Head of caudate nucleus (tissue), 42 donors: ENCODE data around the gene TPCN2.

Experiments used
- DNase-seq, 42 donors: peaks; one replicate each; pipeline versions ENCODE4 v3.0.0 to v3.0.0-alpha.2; 2020 to 2021; ENCODE audit warnings: mixed read lengths in 7 of 42
- intact Hi-C: fragments of 100-400 bp; cut with DNase I; formaldehyde crosslinking; loops from one replicate; pipeline ENCODE4 v1.15.0; 2022

Gene TPCN2

GRCh38 chr11:69115586-69116560, 67.1 kb downstream of the TPCN2 start:
- DNase-seq, result no peak
- intact Hi-C loops, result no loop called here

DNA sequence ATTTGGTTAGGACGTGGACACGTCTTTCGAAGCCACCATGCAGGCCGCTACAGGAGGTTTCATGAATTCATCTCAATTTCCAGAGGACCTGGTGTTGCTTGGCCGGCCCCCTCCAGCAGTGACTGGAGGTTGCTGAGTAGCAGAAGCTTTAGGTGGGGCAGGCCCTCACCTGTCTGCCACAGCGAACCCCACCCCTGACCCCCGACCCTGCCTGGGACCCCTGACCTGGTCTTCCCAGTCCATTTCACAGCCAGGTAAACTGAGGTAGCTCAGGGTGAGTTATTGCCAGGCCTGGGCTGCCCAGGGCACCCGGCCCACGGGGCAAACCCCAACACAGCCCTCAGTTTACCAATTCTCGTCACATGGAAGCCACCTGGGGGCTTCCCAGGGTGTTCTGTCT, 67.9 kb downstream of the TPCN2 start:
- no peak for DNase-seq

DNA sequence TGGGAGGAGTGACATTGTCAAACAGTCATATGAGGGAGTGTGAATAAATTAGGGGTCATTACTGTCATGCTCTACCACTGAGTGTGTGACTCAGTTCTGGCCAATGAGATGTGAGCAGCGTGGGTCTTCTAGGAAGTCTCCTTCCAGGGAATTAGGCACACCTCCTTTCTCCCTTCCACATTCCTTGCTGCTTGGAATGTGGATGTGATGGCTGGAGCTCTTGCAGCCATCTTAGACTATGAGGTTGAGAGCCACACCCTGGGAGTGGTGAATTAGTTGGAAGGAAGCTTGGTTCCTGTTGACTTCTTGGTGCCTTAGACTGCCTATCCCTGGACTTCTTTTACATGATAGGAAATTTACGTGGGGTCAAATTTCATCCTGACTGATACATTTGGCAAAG, 70.5 kb downstream of the TPCN2 start:
- no peak for DNase-seq
- intact Hi-C loops, result no loop called here

More for the DNA sequence above, 67.9 kb downstream of the TPCN2 start:
- intact Hi-C loops, result no loop called here

DNA sequence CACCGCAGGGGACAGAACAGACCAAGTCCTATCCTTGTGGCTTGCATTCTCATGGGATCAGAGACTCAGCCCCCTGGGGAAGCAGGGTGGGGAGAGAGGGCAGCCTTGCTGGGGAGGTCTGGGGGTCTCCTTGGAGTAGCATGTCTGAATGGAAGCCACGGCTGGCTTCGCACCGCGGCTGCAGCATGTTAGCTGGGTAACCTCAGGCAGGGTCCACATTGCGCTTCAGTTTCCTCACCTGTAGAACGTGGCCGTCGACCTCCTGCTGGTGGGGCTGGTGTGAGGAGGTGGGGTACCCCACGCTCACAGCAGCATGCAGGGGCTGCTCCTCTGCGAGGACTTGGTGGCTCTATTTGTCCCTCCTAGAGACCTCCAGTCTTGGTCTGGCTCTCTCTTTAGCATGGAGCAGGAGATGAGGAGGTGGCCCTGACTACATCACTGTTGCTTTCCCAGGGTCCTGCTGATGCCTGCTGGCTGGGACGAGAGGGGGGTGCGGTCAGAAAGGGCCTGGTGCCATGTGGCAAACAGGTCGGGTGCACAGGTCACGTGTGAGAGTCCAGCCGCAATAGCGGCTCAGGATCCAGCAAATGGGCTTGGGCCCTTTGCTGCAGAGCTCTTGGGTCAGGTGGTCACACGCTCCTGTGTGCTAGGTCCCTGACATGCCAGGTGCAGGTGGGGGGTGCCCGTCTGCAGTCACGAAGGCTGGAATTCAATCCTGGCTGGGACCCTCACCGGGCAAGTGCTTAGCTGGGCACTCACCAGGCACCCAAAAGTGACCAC, 71.6 kb downstream of the TPCN2 start:
- peak in 1 of 42 donors; percentile 31 for DNase-seq
- intact Hi-C loops, result no loop called here

- DNase-seq, result peak in 1 of 42 donors; percentile 31
- intact Hi-C loops, result no loop called here
Observed at GRCh38 chr11:69121021-69121420, 72.3 kb downstream of the TPCN2 start.

- intact Hi-C loops, result no loop called here
- peak in 1 of 42 donors; percentile 18 for DNase-seq
Observed at GRCh38 chr11:69121621-69122325, 73.0 kb downstream of the TPCN2 start.

DNA sequence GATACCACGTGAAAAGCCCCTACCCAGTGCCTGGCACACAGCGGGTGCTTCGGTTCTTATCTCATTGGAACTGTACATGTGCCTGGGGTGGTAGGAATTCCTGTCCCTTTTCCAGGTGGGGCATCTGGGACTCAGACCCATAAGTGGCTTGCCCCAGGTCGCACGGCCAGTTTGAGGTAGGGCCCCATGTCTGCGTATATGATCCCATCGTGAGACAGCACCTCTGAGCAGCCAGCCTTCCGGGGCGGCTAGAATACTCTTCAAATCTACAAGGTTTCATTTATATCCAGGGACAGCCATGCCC, 73.5 kb downstream of the TPCN2 start:
- peak in 1 of 42 donors; percentile 28 for DNase-seq
- intact Hi-C loops, result no loop called here

GRCh38 chr11:69122630-69123431, 74.1 kb downstream of the TPCN2 start:
- peak; percentile 45 to 95 (median 84) for DNase-seq
- intact Hi-C loops, result no loop called here

DNA sequence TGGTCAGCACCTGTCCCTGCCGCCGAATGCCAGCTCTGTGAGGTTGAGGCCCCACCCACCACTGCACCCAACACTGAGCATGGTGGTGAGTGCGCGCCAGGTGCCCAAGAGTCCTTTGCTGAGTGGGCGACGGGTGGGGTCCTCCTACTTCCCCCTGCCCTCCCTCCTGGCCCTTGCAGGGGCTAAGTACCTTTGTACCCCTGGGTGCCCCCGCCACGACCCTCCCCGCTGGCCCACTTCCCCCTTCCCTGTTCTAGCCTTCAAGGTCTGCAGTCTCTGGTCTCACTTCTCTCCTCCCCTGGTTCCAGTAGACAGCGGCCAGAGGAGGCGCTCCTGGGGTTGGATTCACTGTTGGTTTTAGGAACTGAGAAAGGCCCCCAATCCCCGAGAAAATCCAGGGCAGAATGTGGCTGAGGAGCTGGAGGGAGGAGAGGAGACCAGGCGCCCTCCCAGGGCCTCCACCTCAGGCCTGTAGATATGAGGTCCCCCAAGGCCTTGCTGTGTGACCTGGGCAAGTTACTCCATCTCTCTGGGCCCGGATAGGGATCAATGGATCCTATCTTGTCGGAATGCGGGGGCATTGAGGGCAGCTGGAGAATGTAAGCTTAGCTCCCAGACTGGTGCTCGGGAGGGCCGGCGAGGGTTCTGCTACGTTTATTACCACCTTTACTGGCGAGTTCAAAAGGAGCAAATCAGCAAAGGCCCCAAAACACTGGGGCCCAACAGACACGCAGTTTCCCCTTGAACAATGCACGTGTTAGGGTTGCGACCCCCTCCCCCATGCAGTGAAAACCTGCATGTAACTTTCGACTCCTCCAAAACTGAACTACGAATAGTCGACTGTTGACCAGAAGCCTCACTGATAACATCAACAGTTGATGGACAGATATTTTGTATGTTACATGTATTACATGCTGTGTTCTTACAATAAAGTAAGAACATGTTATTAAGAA, 75.1 kb downstream of the TPCN2 start:
- intact Hi-C loops, result no loop called here
- no peak for DNase-seq

DNA sequence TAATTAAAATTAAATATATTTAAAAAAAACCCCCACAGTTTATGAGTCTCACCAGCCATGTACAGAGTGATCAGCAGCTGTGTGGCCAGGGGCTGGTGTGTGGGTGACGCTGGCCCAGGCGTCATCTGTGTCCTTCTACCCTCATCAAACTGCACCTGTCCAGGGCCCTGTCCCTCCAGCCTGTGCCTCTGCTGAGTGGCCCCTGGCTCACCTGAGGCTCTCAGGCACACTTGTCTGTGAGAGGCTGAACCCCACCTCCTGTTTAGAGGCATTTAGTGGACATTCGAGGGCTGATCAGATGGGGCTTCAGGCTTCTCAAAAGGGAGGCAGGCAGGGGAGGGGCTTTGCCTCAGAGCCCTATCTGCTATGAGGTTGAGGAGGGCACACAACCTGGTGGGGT, 77.1 kb downstream of the TPCN2 start:
- DNase-seq, result peak in 1 of 42 donors; percentile 20
- intact Hi-C loops, result no loop called here

DNA sequence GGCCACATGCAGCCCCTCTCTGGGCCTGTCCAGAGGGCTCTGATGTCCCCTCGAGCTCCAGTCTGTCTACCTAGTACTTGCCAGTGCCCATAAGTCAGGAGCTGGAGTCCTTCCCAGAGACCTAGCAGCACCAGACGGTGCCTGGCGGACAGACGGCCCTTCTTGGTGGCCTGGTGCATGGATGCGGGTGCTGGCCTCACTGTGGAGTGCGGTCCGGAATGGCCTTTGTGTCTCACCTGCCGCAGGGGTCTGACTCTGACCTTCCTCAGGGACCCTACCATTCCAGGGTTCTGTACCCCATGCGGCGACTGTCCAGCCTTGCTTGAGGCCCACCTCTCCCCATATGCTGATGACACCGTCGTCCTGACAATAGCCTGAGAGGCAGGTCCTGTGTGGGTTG, 77.6 kb downstream of the TPCN2 start:
- intact Hi-C loops, result no loop called here
- DNase-seq, result peak in 1 of 42 donors; percentile 29

DNA sequence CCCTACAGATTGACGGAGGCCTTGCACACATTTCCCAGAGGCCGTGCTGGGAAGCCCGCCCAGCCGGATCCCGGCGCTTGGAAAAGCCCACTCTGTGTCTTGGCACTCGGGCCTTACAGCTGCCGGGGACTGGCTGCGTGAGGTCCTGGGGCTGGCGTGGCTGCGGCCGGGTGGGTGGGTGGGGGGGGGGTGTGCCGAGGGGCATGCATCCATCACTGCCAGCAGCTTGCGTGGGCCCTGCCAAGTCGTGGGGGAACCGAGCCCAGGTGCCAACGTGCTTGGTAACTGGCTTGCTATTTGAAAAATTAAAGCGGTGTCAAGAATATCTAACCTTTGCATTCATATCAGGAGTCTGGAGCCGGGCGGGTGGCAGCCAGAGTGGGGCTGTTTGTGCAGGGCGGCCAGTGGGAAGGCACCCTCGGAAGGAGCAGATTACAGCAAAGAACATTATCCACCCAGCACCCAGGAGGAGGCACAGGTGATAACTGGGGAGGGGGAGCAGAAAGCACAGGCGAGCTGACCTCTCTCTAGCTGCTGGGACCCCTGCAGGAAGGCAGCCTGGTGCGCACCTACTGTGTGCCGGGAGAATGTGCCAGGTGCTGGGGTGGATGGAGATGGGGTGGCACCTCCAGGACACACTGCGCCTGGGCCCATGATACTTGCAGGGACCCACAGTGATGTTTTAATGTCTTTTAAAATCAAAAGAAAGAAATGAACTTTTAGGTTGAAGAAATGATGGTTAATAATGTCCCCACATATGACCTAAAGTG, 78.5 kb downstream of the TPCN2 start:
- DNase-seq, result peak in 12 of 42 donors; percentile 17 to 52 (median 32)
- intact Hi-C loops, result no loop called here

DNA sequence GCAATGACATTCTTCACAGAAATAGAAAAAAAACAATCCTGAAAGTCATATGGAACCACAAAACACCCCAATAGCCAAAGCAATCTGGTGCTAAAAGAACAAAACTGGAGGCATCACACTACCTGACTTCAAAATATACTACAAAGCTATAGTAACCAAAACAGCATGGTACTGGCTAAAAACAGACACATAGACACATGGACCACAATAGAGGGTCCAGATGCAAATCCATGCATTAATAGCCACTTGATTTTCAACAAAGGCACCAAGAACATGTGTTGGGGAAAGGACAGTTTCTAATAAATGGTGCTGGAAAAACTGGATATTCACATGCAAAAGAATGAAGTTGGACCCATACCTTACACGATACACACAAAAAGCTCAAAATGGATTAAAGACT, 79.2 kb downstream of the TPCN2 start:
- intact Hi-C loops, result no loop called here
- DNase-seq, result no peak

- intact Hi-C loops, result no loop called here
- DNase-seq, result no peak
Observed at GRCh38 chr11:69129053-69129452, 80.3 kb downstream of the TPCN2 start.

- intact Hi-C loops, result no loop called here
Observed at GRCh38 chr11:69129647-69130046, 80.9 kb downstream of the TPCN2 start.

DNA sequence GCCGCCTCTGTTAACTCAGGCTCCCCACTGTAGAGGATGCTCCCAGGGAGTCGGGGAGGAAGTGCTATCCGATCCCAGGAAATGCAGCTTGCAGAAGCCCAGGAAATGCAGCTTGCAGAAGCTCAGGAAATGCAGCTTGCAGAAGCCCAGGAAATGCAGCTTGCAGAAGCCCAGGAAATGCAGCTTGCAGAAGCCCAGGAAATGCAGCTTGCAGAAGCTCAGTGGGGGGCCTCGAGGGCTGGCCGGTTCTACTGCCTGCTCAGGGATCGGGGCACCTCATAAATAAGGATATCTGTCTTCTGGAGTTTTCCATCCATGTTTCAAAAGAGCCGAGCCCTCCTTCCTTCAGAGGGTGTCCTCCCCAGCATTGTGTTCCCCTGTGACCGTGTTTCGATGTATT, 81.9 kb downstream of the TPCN2 start:
- intact Hi-C loops, result no loop called here
- no peak for DNase-seq

More at GRCh38 chr11:69129647-69130046, 80.9 kb downstream of the TPCN2 start:
- peak in 1 of 42 donors; percentile 25 for DNase-seq

DNA sequence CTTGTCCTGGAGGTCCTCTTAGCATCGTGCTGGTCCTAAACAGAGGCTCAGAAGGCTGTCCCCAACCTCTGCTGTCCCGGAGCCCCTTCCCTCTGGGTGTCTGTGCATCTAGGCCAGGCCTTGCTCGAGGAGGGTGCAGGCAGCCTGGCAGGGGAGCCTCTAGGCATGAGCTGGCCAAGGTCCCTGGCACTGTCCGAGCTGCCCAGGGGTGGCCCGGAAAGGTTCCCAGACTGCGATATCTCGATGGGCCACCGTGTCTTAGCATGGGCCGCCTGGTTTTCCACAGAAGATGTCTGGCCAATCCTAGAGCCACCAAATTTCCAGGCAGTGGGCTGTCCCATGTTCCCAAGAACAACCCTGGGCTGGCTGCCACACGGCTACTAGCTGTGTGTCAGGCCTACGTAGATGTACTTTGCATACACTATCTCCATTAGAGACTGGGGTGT, 82.4 kb downstream of the TPCN2 start:
- intact Hi-C loops, result no loop called here
- DNase-seq, result peak in 2 of 42 donors; percentile 2 to 18
